HG02798 (cell line): ENCODE results near the gene CBFA2T3.
"Not testable (repeated sequence)": the region's sequence is repeated elsewhere in the genome, so short reads cannot be mapped to it uniquely, and the experiment has no call there.

Experiments
- ATAC-seq: cut with Tn5 transposase; IDR thresholded peaks from one replicate; pipeline ENCODE4 v1.9.1; 2021; ENCODE audit warnings: mild to moderate bottlenecking; ENCODE audit not compliant: unreplicated experiment, poor library complexity

CBFA2T3 gene

GRCh38 chr16:88899901-88900661 lies 76.9 kb downstream of the CBFA2T3 start:
- no peak for ATAC-seq

GRCh38 chr16:88897696-88898425 lies 79.1 kb downstream of the CBFA2T3 start:
- no peak for ATAC-seq

DNA sequence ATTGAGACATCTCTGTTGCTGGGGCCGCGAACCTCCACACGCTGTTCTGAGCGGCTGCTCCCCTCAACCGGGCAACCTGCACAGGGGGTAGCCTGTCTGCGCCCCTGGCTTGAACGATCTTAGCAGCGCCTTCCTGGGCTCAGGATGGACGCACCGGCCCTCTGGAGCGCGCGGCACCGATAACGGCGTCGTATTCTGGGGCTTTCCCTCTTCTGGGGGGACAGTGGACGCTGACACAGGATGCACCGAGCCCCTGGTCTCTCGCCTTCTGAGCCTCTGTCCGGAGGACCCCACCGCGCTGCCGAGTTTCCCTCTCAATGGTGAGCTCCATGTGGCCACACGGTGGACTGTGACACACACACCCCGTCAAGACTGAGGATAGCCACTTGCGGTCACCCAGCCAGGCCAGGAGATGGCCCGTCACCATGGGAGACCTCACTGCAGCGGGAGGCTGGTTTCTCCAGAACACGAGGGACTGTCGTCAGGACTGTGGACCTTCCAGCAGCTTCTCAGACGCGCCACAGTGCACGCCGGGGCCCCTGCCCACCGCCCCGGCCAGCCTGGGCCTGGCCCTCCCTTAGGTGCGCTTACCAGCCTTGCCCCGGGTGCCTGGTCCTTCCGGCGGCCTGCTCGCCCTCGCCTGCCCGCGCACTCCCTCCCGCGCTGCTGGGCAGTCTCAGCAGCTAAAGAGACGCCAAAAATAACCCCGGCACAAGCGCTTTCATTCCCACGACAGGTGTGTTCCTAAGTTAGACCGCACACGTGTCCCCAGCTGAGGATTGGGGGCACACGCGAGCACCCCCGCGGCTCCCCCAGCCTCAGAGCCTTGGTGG lies 80.6 kb downstream of the CBFA2T3 start:
- ATAC-seq = no peak

DNA sequence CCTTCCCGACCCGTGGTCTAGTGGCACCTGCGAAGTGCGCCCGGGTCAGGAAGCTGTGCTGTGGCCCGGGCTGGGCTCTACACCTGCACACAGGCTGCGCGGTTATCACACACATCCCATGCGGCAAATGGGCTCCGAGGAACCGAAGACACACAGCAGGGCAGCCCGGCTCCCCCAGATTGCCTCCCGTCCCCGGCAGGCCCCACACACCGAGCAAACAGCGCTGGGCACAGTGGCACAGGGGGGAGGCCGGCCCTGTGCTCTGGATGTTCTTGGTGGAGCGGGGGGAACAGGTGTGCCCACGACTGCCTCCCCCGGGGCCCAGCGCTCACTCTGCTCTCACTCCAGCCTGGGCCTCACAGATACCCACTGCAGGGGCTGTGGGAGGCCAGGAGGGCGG lies 81.7 kb downstream of the CBFA2T3 start:
- no peak for ATAC-seq

- ATAC-seq = no peak
Observed at GRCh38 chr16:88894681-88895300, 82.2 kb downstream of the CBFA2T3 start.

DNA sequence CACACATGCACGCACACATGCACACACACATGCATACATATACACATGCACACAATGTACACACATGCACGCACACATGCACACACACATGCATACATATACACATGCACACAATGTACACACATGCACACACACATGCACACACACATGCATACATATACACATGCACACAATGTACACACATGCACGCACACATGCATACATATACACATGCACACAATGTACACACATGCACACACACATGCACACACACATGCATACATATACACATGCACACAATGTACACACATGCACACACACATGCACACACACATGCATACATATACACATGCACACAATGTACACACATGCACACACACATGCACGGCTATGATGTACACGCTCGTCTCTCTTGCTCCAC lies 82.7 kb downstream of the CBFA2T3 start:
- ATAC-seq = not testable (repeated sequence)

- no peak for ATAC-seq
Observed at GRCh38 chr16:88893127-88893968, 83.7 kb downstream of the CBFA2T3 start.

DNA sequence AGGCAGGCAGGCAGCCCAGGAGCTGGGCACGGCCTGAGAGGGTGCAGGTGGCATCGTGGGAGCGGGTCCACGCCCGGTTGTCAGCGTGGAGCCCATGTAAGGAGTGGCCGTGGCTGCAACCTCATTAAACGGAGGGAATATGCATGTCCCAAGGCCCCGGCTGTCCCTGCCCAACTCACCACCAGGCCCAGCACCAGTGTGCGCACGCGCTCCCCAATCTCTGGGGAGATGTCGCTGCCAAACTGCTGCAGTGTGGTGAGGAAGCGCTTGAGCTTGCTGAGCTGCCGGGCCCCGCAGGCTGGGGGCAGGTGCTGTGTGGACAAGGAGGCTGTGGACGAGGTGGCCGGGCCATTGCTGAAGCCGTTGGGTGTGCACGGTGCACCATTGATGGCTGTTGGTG lies 84.9 kb downstream of the CBFA2T3 start:
- ATAC-seq = no peak

DNA sequence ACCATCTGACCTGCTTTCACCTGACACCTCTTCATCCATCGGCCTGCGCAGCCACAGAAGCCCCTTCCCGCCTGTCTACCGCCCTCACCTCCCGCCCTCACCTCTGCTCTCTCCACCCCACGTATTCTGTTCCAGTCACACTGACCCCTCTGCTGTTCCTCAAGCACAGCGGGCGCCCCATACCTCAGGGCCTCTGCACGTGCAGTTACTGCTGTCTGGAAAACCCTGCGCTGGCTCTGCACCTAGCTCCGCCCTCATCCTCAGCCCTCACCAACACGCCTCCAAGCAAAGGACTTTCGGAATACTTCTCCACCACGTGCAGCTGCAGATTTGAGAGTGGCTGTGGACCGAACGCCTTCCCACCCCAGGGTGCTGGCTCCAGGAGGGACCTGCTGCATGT lies 85.9 kb downstream of the CBFA2T3 start:
- no peak for ATAC-seq

GRCh38 chr16:88889702-88890352 lies 87.2 kb downstream of the CBFA2T3 start:
- ATAC-seq = not testable (repeated sequence)

DNA sequence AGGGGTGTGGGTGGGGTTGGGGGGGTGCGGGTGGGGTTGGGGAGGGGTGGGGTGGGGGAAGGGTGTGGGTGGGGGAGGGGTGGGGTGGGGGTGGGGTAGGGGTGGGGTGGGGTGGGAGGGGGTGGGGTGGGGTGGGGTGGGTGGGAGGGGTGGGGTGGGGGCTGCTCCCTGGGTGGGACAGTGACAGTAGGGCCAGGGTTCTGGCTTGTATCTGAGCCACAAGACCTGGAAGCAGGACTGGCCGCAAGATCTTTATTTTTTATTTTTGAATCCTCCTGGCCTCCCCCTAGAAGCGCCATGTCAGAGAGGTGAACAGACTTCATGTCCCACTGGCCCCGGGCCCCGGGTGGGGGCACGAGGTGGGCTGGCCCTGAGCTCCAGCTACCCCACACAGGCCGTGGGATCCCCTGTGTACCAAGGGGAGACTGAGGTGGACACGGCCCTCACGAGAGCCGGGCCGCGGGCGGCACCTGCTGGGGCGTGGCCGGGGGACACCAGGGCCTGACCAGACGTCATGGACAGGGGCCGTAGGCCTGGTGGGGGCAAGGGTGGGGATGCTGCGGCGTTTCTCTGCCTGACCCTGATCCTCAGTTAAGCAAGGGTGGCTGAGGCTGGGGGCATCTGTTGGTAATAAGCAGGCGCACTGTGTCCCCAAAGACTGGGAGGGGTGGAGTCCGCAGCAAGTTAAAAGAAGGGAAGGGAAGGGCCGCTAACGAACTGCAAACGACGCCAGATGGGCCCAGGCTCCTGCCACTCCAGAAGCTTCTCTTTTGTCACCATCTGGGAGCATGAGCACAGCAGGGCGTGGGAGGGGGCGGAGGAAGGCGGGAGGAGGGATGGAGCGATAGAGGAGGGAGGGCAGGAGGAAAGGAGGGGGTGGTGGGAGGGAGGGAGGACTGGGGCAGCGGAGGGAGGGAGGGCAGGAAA lies 88.3 kb downstream of the CBFA2T3 start:
- no peak for ATAC-seq

DNA sequence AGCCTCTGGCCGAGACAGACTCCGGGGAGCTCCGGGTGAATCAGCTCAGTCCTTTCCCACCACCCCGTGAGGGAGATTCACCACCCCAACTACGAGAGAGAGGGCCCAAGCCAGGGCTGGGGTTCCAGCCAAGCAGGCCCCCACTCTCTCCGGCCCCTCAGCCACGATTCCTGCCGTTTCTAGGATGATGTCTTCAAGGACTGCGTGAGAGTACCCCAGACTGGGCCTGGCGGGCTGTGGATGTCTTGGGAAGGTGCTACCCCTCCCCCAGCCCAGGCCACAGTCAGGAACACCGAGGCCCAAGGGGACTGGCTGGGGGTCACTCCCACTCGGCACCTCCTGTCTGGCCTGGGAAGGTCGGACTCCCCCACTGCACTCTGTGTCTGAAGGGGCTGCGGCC lies 89.0 kb downstream of the CBFA2T3 start:
- no peak for ATAC-seq

GRCh38 chr16:88886845-88887521 lies 90.0 kb downstream of the CBFA2T3 start:
- ATAC-seq = no peak

DNA sequence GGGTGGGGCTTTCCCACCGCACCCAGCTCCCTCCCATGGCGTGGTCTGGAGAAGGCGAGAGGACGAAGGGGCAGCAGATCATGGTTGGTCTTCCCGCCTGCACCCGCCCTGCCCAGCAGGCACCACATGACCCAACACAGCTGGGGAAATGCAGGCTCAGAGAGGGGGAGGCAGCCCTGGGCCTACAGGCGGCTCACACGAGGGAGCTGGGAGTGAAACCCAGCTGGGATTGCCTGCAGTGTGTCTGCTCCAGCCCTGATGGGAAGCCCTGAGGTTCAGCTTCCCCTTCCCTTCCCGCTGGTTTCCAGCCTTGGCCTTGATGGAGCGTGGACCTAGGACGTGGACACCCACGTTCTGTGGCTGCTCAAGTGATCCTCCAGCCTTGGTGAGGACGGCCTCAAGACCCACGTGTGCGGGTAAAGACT lies 90.6 kb downstream of the CBFA2T3 start:
- ATAC-seq = no peak

DNA sequence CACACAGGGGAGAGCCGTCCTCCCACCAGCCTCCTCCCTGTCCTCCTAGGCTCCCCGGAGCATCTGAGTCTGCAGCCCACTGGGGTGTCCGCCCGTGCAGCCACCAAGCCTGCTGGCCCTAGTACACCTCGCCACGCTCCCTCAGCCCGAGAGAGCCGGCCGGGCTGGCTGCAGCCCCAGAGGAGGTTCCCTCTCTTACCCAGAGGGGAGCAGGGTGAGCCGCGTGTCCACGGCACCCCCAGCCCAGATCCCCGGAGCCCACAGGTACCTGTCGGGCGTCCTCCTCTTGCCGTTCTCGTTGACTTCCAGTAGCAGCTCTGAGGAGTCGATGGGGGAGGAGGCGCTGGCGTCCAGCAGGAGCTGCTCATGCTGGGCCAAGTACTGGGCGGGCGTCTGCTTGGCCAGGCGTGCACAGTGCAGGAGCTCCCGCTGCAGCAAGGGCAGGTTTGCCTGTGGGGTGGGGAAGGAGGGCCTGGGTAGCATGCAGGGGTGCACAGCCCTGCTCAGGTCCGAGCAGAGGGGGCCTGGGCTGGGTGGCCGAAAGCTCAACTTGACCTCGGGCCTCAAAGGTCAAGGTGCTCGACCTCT lies 91.2 kb downstream of the CBFA2T3 start:
- no peak for ATAC-seq

GRCh38 chr16:88884569-88885271 lies 92.3 kb downstream of the CBFA2T3 start:
- ATAC-seq = no peak

- no peak for ATAC-seq
Observed at GRCh38 chr16:88883946-88884345, 93.1 kb downstream of the CBFA2T3 start.
